GM12891 (cell line): Measurements from ENCODE around the gene CENPM.

ENCODE experiments used
- PAX5 ChIP-seq: IDR thresholded peaks from 2 replicates; pipeline ENCODE4 v1.6.1; 2011; ENCODE audit warnings: low read length, moderate library complexity, mild to moderate bottlenecking; ENCODE audit not compliant: insufficient read depth, severe bottlenecking
- POLR2A ChIP-seq: IDR thresholded peaks from 2 replicates; pipeline ENCODE4 v1.6.1; 2011; ENCODE audit warnings: low read depth, low read length, control low read depth
- POLR2AphosphoS5 ChIP-seq: IDR thresholded peaks from 2 replicates; pipeline ENCODE4 v1.6.1; 2011; ENCODE audit warnings: low read depth, low read length, control low read depth
- POU2F2 ChIP-seq: IDR thresholded peaks from 2 replicates; pipeline ENCODE4 v1.6.1; 2011; ENCODE audit warnings: low read depth, mild to moderate bottlenecking, control low read depth, low read length, moderate library complexity
- SPI1 ChIP-seq: IDR thresholded peaks from 2 replicates; pipeline ENCODE4 v1.6.1; 2011; ENCODE audit warnings: low read depth, low read length, control low read depth
- TAF1 ChIP-seq: IDR thresholded peaks from 2 replicates; pipeline ENCODE4 v1.6.1; 2011; ENCODE audit warnings: low read depth, low read length, control low read depth

DNA sequence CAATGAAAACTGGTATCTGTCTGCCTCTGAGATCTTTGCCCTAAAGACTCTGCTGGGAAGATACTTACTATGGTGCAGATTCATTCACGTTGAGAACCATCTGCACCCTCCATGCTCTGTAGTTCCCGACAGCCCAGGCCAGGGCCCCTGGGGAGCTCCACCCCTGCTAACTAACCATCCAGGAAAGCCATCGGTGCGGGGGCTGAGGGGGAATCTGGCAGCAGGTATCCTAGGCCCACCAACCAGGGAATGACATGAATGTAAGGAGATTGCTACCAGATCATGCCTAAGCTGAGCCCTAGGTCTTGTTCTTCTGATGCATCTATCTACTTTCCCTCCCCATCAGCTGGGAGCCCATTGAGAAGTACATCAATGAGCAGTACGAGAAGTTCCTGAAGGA lies 40.3 kb upstream of the CENPM start:
- no peak for TF ChIP-seq POU2F2
- no peak for TF ChIP-seq POLR2A
- TF ChIP-seq POLR2AphosphoS5 = no peak
- TF ChIP-seq TAF1 = no peak
- TF ChIP-seq PAX5 = no peak
- no peak for TF ChIP-seq SPI1
